ENCODE data around the gene HIPK2. TPM values are rescaled to one million over a fixed set of nuclear protein-coding genes. Genes with fewer than 3 reads are reported as not detected.
"Not testable (repeated sequence)": the region's sequence is repeated elsewhere in the genome, so short reads cannot be mapped to it uniquely, and the experiment has no call there.

The HIPK2 gene
- total RNA-seq, 6 donors from 2014 or later, result 38.6 to 59.6 (median 45.9) TPM

DNA sequence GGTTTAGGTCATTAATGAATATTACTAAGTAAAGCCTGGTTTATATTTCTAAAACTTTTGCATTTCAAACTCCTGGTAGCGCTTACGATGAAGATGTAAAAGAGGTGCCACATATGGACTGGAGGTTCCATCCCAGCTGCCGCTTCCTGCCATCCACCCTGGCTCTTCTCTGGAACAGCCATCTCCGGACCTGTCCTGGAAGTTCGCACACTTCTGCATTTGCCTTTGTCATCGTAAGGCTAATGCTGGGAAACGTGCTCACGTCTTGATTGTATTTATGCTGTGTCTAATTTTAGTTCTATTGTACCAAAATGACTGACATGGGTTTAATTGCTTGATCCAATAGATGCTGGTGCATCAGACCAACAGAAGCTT, 103.1 kb downstream of the HIPK2 start:
- Histone ChIP-seq H3K9me3 (no peaks in the 10 kb centered on the region), H3K27ac (peak overlapping the region in 1 of 4 donors; percentile 26), H3K4me1 (peaks cover 9 to 22% (median 21%) of the 10 kb centered on the region in 4 donors), H3K27me3 (no peaks in the 10 kb centered on the region), H3K4me3 (no peak overlapping the region), H3K36me3 (no peaks in the 10 kb centered on the region)
- TF ChIP-seq, protein P1, sequence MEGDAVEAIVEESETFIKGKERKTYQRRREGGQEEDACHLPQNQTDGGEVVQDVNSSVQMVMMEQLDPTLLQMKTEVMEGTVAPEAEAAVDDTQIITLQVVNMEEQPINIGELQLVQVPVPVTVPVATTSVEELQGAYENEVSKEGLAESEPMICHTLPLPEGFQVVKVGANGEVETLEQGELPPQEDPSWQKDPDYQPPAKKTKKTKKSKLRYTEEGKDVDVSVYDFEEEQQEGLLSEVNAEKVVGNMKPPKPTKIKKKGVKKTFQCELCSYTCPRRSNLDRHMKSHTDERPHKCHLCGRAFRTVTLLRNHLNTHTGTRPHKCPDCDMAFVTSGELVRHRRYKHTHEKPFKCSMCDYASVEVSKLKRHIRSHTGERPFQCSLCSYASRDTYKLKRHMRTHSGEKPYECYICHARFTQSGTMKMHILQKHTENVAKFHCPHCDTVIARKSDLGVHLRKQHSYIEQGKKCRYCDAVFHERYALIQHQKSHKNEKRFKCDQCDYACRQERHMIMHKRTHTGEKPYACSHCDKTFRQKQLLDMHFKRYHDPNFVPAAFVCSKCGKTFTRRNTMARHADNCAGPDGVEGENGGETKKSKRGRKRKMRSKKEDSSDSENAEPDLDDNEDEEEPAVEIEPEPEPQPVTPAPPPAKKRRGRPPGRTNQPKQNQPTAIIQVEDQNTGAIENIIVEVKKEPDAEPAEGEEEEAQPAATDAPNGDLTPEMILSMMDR (IDR thresholded peaks at IDR 0.05), result no peak
- TF ChIP-seq POLR2A (IDR thresholded peaks at IDR 0.05), result no peak
- TF ChIP-seq POLR2AphosphoS5 (IDR thresholded peaks at IDR 0.05), result peak in 1 of 2 donors; percentile 77
- no peak for TF ChIP-seq EP300 (IDR thresholded peaks at IDR 0.05)
- WGBS, 2 donors, result 65 to 72% methylated on average over 8 of the region's 8 CpGs
- no peak for DNase-seq
- no peak for ATAC-seq (ENCODE audit: low FRiP score in 2 of 2)

DNA sequence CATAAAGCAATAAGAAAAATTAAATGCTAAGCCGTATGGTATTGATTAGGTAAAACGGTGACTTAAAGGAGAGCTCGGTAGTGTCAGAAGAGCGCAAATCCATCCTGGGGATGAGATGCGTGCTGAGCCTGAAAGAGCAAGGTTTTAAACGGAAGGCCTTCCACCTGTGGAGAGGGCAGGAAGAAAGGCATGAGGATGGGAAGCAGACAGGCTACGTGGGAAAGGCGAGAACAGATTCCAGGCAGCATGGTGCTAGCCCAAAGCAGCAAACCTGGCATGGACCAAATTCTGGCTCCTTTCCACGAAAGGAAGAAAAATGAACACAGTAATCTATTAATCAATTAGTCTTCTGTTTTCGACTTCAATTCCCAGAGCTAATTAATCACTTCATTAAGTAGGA, 103.5 kb downstream of the HIPK2 start:
- 89 to 93% methylated on average over 9 to 10 of the region's 10 CpGs for WGBS, 2 donors
- no peaks in the 10 kb centered on the region for H3K27me3 ChIP-seq
- H3K9me3 ChIP-seq, result no peaks in the 10 kb centered on the region
- H3K4me3 ChIP-seq, result no peak overlapping the region
- peaks cover 5 to 18% (median 17%) of the 10 kb centered on the region in 4 donors for H3K4me1 ChIP-seq
- H3K36me3 ChIP-seq, result no peaks in the 10 kb centered on the region
- TF ChIP-seq, protein P1 (IDR thresholded peaks at IDR 0.05), result no peak
- TF ChIP-seq POLR2A (IDR thresholded peaks at IDR 0.05) (no peak), EP300 (IDR thresholded peaks at IDR 0.05) (no peak)
- DNase-seq, result no peak
- H3K27ac ChIP-seq, result peak overlapping the region in 1 of 4 donors; percentile 26
- ATAC-seq (ENCODE audit: low FRiP score in 2 of 2), result no peak

DNA sequence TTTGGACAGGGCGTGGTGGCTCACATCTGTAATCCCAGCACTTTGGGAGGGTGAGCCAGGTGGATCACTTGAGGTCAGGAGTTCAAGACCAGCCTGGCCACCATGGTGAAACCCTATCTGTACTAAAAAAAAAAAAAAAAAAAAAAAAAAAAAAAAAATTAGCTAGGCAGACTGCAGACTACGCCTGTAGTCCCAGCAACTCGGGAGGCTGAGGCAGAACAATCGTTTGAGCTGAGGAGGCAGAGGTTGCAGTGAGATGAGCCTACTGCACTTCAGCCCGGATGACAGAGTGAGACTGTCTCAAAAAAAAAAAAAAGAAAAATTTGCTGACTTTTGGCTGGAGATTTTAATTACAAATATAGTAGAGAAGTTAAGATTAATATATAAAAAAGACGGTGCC, 104.0 kb downstream of the HIPK2 start:
- ATAC-seq (ENCODE audit: low FRiP score in 2 of 2) (no peak), DNase-seq (no peak)
- Histone ChIP-seq H3K4me3 (no peak overlapping the region), H3K9me3 (no peaks in the 10 kb centered on the region), H3K27ac (no peak overlapping the region), H3K36me3 (no peaks in the 10 kb centered on the region), H3K27me3 (no peaks in the 10 kb centered on the region), H3K4me1 (peaks cover 3 to 17% (median 13%) of the 10 kb centered on the region in 4 donors)
- WGBS, 2 donors, result 92 to 93% methylated on average over 5 to 6 of the region's 6 CpGs
- no peak for TF ChIP-seq POLR2AphosphoS5 (IDR thresholded peaks at IDR 0.05)
- TF ChIP-seq POLR2A (IDR thresholded peaks at IDR 0.05), result no peak
- TF ChIP-seq, protein P1 (IDR thresholded peaks at IDR 0.05), result no peak
- TF ChIP-seq EP300 (IDR thresholded peaks at IDR 0.05), result no peak

DNA sequence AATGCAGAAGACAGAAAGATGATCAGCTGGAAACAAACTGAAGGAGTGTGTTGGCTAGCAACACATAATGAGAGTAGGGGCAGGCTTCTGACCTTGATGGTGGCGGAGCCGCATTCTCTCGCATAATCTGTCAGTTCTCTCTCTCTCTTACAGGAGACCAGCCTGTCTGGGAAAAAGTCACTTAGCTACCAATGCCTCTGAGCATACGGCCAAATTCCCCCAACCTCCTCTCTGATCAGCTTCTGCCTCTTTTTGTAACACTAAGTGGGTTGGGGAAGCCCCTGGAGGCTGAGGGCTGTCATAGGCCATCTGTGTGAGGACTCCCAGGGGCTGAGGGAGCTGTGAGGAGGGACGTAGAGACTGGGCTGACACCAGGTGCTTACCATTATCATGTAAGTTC, 104.6 kb downstream of the HIPK2 start:
- DNase-seq, result no peak
- no peak for ATAC-seq (ENCODE audit: low FRiP score in 2 of 2)
- no peak for TF ChIP-seq EP300 (IDR thresholded peaks at IDR 0.05)
- no peak for TF ChIP-seq POLR2A (IDR thresholded peaks at IDR 0.05)
- no peak for TF ChIP-seq POLR2AphosphoS5 (IDR thresholded peaks at IDR 0.05)
- TF ChIP-seq, protein P1 (IDR thresholded peaks at IDR 0.05), result no peak
- WGBS, 2 donors, result 70 to 84% methylated on average over 5 of the region's 5 CpGs
- Histone ChIP-seq H3K4me1 (peaks cover 3 to 17% (median 13%) of the 10 kb centered on the region in 4 donors), H3K27me3 (no peaks in the 10 kb centered on the region), H3K36me3 (no peaks in the 10 kb centered on the region), H3K4me3 (no peak overlapping the region), H3K9me3 (no peaks in the 10 kb centered on the region), H3K27ac (no peak overlapping the region)

DNA sequence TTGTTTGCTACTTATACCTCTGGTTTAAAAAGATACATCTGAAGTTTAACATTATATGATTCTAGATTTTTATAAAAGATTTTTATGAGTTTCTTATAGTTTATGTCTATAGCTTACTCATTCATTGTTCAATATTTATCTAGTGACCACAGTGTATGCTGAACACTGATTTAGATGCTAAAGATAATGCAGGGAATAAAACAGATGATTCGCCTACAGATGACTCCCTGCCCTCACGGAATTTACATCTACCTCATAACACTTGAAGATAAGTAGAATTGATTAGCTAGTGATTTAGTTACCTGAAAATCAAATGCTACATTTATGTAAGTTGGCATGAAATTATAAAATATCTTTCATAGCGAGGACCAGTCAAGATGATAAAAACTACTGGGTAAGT, 105.8 kb downstream of the HIPK2 start:
- DNase-seq (no peak), ATAC-seq (ENCODE audit: low FRiP score in 2 of 2) (no peak)
- H3K27ac ChIP-seq, result no peak overlapping the region
- WGBS, 2 donors, result 92 to 95% methylated on average over 3 of the region's 3 CpGs
- H3K4me1 ChIP-seq, result peaks cover 3 to 17% (median 13%) of the 10 kb centered on the region in 4 donors
- TF ChIP-seq, protein P1 (IDR thresholded peaks at IDR 0.05), result no peak
- no peak for TF ChIP-seq POLR2AphosphoS5 (IDR thresholded peaks at IDR 0.05)
- TF ChIP-seq POLR2A (IDR thresholded peaks at IDR 0.05), result no peak
- TF ChIP-seq EP300 (IDR thresholded peaks at IDR 0.05), result no peak
- no peaks in the 10 kb centered on the region for H3K36me3 ChIP-seq
- no peak overlapping the region for H3K4me3 ChIP-seq
- no peaks in the 10 kb centered on the region for H3K27me3 ChIP-seq
- no peaks in the 10 kb centered on the region for H3K9me3 ChIP-seq

DNA sequence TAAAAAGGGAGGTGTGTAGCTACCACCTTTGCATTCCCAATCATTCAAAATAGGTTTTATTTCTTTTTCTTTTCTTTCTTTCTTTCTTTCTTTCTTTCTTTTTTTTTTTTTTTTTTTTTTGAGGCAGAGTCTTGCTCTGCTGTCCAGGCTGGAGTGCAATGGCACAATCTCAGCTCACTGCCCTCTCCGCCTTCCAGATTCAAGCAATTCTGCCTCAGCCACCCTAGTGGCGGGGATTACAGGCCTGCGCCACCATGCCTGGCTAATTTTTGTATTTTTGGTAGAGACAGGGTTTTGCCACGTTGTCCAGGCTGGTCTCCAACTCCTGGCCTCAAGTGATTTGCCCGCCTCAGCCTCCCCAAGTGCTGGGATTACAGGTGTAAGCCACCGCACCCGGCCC, 107.1 kb downstream of the HIPK2 start:
- H3K4me3 ChIP-seq; H3K9me3 ChIP-seq; H3K36me3 ChIP-seq; ATAC-seq (ENCODE audit: low FRiP score in 2 of 2); H3K27ac ChIP-seq; H3K27me3 ChIP-seq; DNase-seq: not testable (repeated sequence)
- 95 to 97% methylated on average over 7 of the region's 7 CpGs for WGBS, 2 donors
- peaks cover 3 to 13% (median 11%) of the 10 kb centered on the region in 4 donors for H3K4me1 ChIP-seq
